GM12891 (cell line): ENCODE results near the gene COLEC12.

Experiments used
- POLR2A ChIP-seq: IDR thresholded peaks from 2 replicates; pipeline ENCODE4 v1.6.1; 2011; ENCODE audit warnings: low read depth, low read length, control low read depth
- POLR2AphosphoS5 ChIP-seq: IDR thresholded peaks from 2 replicates; pipeline ENCODE4 v1.6.1; 2011; ENCODE audit warnings: low read depth, low read length, control low read depth
- TAF1 ChIP-seq: IDR thresholded peaks from 2 replicates; pipeline ENCODE4 v1.6.1; 2011; ENCODE audit warnings: low read depth, low read length, control low read depth

GRCh38 chr18:378079-378478 is 122.4 kb downstream of the COLEC12 start:
- no peak for TF ChIP-seq POLR2AphosphoS5
- TF ChIP-seq POLR2A, result no peak
- no peak for TF ChIP-seq TAF1
